ENCODE results near the gene PLEKHA7.

PLEKHA7 gene

GRCh38 chr11:16780698-16781550, 233.3 kb downstream of the PLEKHA7 start:
- TF ChIP-seq CTCF (conservative IDR thresholded peaks at IDR 0.05), result no peak
- H3K27ac ChIP-seq, result no peak overlapping the region

DNA sequence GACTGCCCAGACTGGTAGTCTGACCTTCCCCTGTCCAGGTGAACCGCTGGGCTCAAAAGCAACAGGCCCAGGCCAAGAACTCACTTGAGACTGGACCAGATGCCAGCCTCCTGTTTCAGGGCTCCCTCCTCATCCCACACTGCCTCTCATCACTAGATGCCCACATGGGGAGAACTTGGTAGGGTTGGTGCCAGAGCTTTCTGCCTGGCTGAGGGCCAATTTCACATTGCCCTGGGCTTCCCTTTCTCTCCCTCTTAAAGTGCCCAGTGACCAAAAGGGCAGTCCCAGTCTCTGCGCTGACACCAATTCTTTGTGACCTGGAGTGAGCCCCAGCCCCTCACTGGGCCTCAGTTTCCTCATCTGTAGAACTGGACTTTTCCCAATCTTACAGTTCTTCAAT, 234.1 kb downstream of the PLEKHA7 start:
- no peak for TF ChIP-seq CTCF (conservative IDR thresholded peaks at IDR 0.05)
- H3K27ac ChIP-seq, result no peak overlapping the region

- TF ChIP-seq CTCF (conservative IDR thresholded peaks at IDR 0.05), result no peak
- no peak overlapping the region for H3K27ac ChIP-seq
Measured at GRCh38 chr11:16779436-16779835, 234.8 kb downstream of the PLEKHA7 start.

DNA sequence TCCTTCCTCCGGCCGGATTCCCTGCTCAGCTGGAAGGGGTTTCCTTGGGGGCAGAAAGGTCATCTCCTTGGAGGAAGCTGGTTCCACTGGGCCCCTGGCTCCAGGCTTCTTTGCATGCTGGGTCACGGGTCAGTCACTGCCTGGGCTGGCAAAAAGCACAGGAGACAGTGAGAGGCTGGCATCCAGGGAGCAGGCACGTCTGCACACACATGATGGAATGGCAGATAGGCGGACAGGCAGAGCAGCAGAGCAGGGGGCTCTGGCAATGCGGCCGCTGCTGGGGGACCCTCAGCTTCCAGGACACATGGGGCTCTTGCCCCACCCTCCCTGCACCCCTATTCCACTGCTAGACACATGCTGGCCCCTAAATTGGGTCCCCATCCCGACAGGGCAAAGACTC, 235.3 kb downstream of the PLEKHA7 start:
- no peak for TF ChIP-seq CTCF (conservative IDR thresholded peaks at IDR 0.05)
- H3K27ac ChIP-seq, result no peak overlapping the region

- H3K27ac ChIP-seq, result no peak overlapping the region
- TF ChIP-seq CTCF (conservative IDR thresholded peaks at IDR 0.05), result no peak
Measured at GRCh38 chr11:16778286-16778685, 235.9 kb downstream of the PLEKHA7 start.

DNA sequence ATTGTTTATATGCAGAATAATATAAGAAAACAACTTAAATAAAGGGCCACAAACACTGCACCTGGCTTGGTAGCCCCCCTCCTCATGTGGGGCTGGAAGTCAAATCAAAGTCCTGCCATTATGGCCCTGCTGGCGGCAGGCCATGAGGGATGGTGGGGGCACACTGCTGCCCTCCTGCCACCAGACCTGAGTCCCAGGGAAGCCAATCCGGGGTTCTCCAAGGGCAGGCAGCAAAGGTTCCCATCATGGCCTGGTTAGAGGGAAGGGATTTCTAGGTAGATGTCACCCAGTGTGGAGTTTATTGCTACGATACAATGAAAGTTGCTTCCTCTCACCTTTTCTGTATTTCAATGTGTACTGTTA, 236.6 kb downstream of the PLEKHA7 start:
- TF ChIP-seq CTCF (conservative IDR thresholded peaks at IDR 0.05), result no peak
- H3K27ac ChIP-seq, result no peak overlapping the region

DNA sequence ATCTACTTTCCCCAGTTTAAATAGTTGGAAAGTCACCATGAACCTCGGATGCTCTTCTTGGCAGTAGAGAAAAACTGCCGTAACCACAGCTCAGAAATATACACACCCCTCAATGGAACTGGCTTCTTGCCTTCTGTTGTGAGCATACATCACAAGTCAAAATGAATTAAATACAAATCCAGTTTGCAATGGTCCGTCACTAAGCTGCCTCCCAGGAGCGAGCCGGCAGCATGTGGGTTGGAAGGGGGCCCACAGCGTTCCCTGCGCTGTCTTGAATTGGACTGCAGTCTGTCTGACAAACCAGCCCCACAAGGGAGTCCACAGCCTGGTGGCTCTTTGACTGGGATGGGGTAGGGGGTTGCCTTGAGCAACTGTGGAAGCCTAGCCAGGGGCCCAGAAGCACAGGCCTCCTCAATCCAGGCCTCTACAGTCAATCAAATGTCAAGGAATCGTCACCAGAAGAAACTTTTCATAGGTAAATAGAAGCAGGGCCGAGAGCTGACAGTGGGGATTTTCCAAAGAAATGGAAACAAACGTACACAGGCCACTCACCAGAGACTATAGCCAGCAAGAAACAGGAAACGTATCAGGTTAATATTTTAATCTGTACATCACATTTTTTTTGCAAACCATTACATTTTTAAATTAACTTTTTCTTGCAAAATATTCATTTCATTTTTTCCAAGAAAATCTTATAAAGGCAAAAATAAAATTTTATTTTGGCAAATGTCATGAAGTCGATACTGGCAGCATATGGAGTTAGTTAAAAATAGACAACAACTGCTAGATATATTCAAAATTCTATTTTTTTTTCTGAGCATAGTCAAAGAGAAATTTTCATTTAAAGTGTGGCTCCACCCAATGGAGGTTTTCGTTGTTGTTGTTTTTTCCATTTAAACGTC, 237.3 kb downstream of the PLEKHA7 start:
- no peak overlapping the region for H3K27ac ChIP-seq
- TF ChIP-seq CTCF (conservative IDR thresholded peaks at IDR 0.05), result no peak
